ENCODE measurements around the gene CDR2.

DNA sequence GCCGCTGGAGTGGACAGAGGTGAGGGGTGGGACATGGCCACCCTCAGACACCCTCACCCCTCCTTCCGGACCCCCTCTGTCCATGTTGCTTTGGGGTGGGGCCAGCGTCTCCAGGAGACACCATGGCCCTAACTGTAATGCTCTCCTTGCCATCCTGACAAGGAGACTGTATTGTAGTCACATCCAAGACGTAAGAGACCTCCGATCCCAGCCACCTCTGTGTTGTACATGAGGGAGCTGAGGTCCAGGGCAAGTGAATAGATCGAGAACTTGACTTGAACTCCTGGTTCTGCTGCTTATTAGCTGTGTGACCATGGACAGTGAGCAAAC, 47.0 kb downstream of the CDR2 start:
- TF ChIP-seq, protein P1, sequence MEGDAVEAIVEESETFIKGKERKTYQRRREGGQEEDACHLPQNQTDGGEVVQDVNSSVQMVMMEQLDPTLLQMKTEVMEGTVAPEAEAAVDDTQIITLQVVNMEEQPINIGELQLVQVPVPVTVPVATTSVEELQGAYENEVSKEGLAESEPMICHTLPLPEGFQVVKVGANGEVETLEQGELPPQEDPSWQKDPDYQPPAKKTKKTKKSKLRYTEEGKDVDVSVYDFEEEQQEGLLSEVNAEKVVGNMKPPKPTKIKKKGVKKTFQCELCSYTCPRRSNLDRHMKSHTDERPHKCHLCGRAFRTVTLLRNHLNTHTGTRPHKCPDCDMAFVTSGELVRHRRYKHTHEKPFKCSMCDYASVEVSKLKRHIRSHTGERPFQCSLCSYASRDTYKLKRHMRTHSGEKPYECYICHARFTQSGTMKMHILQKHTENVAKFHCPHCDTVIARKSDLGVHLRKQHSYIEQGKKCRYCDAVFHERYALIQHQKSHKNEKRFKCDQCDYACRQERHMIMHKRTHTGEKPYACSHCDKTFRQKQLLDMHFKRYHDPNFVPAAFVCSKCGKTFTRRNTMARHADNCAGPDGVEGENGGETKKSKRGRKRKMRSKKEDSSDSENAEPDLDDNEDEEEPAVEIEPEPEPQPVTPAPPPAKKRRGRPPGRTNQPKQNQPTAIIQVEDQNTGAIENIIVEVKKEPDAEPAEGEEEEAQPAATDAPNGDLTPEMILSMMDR (IDR thresholded peaks at IDR 0.05; ENCODE audit: insufficient read depth, low read length, poor library complexity, severe bottlenecking): no peak
- TF ChIP-seq EZH2phosphoT487 (conservative IDR thresholded peaks at IDR 0.05; ENCODE audit: low read length): no peak
